SIG-M5 (cell line): ENCODE results near the gene CCDC47.

ENCODE experiments used
- DNase-seq: peaks from one replicate; lab custom pipeline; 2025; lab: John Stamatoyannopoulos, UW

Gene CCDC47

DNA sequence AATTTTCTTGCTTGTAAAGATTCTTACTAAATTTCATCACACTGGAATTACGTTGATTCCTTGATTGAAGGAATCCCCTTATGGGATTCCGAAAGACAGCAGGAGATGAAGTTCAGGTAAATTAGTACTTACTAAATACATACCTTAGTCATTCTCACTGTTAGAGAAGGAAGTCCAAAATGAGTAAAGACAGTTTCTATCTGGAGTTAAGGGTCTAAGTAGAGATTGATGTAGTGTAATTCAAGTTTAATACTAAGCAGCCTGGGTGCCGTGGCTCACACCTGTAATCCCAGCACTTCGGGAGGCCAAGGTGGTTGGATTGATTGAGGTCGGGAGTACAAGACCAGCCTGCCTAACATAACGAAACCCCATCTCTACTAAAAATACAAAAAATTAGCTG, 10.1 kb upstream of the CCDC47 start:
- no peak for DNase-seq

DNA sequence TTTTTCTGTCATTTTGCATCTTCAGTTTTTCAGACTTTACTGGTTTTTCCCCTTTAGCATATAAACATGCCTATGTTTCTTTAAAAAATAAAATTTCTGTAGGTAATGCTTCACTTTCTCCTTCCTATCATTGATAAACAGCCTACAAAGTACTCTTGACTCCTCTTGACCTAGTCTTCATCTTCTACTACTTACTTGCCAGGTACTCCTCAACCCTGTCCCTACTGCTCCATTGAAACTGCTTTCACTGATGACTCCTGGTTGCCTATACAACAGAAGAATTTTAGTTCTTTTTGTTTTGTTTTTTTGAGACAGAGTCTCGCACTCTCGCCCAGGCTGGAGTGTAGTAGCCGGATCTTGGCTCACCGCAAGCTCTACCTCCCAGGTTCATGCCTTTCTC, 7.5 kb upstream of the CCDC47 start:
- DNase-seq = no peak

DNA sequence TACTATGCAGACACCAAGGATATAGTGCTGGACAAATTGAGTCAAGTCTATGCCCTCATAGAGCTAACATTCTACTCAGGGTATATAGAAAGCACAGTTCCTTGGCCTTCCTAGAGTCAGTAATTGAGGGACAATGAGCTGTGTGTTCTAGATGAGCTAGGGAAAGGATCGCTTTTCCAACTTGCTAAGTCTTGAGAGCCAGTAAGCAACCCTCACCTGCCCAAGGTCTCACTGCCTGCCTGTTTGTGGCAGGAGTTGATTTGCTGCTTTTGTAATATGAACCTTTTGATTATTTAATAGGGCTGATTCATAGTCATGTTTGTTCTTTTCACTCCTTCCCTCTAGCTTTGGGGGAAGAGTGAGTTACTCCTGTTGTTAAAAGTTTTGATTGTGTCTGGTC, 7.1 kb upstream of the CCDC47 start:
- DNase-seq = no peak

DNA sequence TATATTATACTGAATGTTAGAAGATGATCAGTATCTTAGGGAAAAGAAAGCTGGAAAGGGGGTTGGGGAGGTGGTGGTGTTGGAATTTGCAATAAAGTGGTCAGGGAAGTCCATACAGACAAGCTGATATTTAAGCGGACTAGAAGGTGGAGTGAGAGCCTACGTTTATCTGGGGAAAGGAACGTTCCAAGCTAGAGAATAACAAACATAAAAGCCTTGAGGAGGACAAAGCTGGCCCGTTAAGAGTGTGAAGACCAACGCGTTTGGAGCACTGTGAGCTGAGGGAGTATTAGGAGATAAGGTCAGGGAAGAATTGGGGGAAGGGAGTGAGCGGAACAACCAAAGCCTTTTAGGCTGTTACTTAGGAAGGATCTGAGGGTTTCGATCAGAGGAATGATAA, 2.0 kb upstream of the CCDC47 start:
- no peak for DNase-seq

DNA sequence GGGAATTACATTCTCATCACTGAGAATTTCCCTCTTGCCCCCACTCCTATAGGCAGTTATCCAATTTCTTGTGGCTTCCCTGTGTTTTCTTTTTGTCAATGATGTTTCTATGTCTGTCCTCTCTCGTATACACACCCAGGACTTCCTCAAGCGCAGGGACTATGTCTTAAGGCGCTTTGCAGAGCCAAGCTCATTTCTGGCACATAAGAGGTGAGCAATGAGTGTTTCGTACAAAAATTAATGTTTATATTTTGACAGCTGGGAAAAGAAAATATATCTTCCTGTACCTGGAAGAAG, 1.5 kb upstream of the CCDC47 start:
- DNase-seq = no peak

DNA sequence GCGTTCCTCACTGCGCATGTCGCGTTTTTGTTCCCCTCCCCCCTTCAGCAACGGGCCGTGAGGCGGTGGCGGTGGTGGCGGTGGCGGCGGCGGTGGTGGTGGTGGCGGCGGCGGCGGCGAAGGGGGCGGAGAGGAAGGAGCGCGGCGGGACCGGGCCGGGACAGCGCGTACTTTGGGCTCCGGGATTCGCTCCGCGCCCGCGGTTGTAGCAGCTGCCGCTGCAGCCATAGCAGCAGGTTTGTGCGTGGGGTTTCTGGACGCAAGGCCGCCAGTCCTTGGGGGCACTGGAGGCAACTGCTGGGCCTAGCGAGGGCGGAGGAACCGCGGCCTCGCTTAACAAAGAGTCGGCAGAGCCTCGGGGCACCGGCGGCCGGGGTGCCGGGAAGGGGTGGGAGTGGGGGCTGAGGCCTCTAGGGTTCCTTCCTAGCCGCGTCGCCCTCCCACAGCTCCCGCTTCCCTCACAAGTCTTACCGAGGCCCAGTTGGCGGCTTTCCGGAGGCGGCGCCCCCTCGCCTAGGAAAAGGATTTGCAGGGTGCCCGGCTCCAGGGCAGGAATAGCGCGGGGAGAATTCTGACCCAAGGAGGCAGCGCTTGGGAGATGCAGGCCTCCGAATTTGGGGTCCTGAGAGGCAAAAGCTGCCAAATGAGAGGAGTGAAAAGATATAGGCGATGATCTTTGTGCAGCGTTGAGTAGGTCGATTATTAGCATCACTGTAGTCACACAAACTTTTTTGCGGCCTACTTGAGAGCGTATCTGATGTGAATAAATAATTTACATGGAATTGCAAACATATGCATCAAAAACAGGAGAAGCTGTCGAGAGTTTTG, 958 bp upstream of the CCDC47 start, which contains the start of gene DDX42:
Gene DDX42, plus strand, starts transcription at position 30 of the 828 bp plus-strand sequence. CDS start 12,880 bp downstream, outside the sequence.
- no peak for DNase-seq

DNA sequence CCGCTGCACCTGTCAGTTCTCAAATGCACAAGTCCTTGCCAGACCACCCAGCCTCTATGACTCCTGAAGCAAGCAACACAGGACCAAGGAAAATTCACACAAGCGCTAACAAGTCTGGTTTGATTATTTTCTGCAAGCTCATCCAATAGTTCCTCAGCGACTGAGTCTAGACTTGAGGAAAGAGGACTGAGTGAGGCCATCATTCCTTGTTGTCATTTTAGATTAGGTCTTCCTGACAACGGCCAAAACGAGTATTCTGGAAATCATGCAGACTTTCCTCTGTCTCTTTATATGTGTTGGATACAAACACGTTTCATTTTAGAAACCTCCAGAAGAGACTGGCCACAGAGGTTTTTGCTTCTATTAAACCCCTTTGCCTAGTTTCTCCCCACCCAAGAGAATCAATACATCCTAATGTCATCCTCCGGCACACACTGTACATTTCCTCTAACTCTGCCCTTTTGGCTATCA, 561 bp downstream of the CCDC47 start:
- no peak for DNase-seq

DNA sequence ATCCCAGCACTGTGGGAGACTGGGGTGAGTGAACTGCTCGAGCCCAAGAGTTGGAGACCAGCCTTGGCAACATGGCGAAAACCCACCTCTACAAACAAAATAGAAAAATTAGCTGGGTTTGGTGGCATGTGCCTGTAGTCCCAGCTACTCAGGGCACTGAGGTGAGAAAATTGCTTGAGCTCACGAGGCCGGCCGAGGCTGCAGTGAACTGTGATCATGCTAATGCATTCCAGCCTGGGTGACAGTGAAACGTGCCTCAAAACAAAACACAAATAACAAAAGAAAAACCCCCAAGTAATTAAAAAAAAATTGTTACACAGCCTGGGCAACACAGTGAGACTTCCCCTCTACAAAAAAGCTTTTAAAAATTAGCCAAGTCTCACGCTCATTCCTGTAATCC, 5.0 kb downstream of the CCDC47 start:
- no peak for DNase-seq

DNA sequence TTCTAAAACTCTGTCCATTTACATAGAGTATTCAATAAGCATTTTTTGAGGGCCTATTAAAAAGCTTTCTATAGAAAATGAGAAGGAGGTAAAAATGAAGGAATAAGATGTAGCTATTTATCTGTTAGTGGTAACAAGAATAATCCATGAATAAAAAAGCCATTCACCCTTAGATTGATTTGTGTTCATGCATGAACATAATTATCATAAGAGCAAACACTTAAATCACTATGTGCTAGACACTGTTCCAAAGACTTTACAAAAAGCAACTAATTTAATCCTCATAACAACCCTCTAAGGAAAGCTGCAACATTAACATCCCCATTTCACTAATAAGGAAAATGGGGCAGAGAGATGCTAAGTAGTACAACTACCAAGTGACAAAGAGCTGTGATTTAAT, 6.6 kb downstream of the CCDC47 start:
- no peak for DNase-seq

DNA sequence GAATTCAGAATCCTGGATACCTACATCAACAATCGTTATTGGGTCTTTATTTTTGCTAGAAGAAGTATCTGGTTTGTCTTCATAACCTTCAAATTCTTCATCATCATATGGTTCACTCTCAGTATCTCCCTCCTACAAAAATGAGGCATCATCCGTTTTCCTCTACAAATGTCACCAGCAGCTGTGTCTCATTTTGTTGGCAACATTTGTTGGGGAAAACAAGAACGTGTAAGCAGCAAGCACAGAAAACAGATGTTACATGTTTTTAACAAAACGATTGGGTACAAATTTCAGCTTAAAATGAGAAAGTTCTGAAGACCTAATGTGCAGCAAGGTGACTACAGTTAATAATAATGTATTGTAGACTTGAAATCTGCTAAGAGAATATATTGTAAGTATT, 8.7 kb downstream of the CCDC47 start:
- DNase-seq = no peak

DNA sequence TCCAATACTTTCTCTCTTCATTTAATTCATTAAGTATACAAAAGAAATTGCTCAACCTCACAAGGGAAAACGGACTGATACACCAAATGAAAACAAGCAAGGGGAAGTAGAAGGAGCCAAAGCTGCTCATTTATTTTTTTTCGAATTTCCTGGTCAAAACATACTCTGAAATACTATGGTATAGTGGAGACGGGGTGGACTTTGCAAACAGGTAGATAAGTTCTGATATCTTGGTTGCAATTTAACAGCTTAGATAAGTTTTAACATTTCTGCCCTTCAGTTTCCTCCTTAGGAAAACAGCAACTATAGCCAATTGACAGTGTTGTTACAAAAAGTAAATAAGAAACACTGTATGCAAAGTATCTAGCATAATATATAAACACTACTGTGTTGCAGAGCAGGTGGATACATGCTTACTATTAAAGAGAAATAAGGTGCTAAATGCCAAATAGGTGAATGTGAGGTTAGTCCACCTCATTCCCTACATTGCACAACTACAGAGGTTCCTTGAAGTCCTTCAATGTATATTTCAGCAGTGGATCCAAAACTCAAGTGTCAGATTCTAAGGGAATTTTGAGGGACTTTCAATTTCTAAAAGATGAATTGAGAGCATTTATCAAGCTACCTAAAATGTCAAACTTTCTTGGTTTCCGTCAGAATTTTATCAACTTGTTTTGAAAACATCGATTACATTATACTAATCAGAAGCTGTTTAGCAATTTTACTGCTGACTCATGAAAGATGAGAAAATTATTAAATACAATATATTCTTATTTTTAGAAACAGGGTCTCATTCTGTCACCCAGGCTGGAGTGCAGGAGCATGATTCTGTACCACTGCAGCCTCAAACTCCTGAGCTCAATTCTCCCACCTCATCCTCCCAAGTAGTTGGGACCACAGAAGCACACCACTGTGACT, 11.0 kb downstream of the CCDC47 start:
- DNase-seq = no peak

DNA sequence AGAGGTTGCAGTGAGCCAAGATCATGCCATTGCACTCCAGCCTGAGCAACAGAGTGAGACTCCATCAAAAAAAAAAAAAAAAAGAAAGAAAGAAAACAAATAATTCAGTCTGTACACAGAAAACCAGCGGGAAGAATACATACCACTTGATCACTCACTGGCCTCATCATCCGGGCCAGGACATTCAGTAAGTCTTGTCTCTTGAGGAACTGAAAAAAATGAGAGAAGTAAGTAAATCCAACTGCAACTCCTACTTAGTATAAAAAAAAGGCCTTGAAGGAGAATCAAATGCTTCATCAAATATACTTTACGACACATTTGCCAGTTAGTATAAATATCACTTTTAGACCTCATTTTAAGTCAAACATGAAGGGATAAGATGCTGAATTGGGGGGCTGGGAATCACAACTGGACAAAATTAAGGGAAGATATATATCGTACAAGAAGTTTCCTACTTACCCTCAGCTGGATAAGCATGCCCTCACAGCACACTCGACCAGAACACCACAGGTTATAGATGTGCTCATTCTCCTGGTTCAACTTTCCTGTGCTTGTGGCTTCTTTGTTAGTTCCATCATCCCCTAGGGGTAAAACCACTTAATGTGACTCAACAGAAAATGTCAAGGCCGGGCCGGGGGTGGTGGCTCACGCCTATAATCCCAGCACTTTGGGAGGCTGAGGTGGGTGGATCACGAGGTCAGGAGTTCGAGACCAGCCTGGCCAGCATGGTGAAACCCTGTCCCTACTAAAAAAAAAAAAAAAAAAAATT, 12.4 kb downstream of the CCDC47 start:
- DNase-seq = no peak

DNA sequence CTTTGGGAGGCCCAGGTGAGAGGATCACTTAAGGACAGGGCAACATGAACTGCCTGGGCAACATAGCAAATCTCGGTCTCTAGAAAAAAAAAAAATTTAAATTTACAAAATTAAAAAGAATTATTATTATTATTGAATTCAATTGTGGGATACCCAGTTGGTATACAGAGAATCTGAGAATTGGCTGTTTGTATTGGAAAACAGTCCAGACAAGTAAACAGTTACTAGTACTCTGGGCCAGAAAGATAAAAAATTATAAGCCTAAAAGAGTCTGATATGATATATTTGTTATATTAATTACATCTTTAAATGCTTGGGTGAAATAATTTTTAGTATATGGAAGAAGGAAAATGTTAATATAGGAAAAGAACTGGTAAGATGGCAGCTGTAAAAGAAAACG, 15.0 kb downstream of the CCDC47 start:
- DNase-seq = no peak

DNA sequence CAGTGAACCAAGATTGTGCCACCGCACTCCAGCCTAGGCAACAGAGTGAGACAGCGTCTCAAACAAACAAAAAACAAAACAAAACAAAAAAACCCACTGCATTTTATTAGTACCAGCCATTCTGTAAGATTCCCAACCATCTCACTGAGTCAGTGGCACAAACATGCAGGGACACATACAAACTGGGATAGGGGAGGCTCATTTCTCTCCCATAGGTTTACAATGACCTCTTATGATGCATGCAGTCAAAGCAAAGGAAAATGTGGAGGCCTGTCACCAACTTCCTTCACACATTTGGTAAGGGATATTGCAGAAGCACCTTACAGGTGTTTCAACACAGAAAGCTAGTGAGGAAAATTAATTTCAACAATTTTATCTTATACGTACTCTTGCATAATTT, 19.4 kb downstream of the CCDC47 start:
- DNase-seq = no peak

DNA sequence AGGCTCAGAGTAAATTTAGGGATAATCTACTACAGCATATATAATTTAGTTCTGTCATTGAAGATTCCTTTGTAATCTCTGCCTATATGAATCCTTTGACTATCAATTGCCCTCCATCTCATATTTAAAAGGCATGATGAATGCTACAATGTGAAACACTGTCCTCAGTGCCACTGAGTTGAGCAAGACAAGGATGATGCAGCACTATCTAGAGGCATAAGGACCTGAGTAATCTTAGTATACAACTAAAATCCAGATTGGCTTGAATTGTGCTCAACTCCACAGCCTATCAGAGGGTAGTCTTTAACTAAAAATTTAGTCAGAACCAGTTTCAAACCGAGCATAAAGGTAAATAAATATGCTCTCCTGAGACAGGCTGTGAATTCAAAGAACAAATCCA, 20.2 kb downstream of the CCDC47 start:
- DNase-seq = no peak

DNA sequence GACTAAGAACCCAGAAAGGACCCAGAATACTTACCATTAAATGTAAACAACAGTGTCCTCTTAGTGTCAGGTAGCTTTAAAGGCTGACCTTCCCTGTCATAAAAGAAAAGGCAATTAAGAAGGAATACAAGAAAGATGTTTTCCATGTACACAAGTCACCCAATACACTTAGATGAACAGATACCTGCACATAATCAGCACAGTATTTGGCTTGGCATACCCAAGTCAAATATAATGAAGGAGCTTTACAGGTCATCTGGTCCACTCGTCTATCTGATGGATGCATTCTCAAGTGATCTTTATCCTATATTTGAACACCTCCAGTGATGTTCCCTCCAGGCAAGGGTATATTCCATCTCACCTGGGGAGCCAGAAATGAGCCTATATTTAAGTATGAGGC, 20.7 kb downstream of the CCDC47 start:
- no peak for DNase-seq

DNA sequence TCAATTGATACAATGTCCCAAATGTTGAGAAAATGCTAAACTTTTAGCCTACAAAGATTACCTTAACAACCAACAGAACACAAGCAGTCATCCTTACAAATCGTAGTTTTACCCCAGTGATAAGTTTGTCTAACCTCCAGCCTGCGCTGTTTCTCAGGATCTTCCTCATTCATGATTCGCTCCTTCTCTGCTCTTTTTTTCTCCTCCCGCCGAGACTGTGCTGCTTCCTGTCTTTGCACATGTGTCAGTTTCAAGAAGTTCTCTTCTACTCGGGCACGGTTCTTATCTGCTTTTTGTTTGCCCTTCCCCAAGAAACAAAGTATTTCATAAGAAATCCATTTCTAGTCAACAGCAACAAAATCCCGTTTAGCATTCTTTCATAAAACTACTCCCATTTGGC, 21.6 kb downstream of the CCDC47 start:
- no peak for DNase-seq

DNA sequence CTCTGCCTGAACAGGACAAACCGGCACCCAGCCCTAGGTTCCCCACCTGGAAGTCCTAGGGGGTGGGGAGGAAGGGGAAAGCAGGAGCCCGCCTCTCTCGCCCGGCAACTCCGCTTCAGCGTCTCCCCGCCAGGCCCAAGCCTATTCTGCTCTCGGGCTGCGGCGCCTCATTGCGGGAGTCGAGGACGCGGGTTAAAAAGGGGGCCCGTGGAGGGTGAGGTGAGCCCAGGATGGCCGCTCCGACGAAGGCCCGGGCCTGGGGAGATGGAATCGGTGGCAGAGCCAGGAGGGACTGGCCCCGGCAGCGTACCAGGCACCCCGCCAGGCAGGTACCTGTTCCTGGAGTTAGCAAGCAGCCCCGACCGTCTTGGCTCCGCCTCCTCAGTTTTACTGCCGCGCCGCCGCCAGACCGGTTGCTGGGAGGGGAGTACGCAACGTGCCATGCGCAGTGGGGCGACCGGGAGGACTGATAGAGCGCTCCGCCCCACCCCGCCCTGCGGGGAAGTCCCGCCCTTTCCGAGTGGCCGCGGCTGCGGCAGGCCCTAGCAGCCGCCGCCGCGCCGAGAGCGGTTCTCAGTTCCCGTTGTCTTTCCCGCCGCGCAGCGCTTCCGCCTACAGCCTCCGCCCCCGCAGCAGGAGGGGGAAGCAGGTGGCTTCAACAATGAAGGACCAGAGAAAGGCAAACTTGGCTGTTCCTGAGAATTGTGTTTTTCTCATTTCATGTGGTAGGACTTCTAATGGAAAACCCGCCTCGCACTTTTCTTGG, 31.8 kb downstream of the CCDC47 start, which contains the start of gene STRADA:
Gene STRADA, minus strand, starts transcription at position 392 of the 766 bp plus-strand sequence. CDS start 13,430 bp downstream, outside the sequence.
- DNase-seq = peak; percentile 94

DNA sequence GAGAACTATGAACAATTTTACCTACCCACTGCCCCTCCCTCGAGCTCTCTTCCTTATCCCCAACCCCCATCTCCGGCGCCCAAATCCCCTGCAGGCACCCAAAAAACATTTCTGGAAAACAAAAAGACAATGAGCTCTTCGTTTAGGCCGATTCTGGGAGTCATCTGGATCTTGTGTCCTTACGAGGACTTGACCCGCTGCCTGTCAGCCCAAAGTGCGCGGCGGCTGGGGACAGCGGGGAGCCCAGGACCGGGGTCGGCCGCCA, 32.3 kb downstream of the CCDC47 start:
- DNase-seq = no peak

DNA sequence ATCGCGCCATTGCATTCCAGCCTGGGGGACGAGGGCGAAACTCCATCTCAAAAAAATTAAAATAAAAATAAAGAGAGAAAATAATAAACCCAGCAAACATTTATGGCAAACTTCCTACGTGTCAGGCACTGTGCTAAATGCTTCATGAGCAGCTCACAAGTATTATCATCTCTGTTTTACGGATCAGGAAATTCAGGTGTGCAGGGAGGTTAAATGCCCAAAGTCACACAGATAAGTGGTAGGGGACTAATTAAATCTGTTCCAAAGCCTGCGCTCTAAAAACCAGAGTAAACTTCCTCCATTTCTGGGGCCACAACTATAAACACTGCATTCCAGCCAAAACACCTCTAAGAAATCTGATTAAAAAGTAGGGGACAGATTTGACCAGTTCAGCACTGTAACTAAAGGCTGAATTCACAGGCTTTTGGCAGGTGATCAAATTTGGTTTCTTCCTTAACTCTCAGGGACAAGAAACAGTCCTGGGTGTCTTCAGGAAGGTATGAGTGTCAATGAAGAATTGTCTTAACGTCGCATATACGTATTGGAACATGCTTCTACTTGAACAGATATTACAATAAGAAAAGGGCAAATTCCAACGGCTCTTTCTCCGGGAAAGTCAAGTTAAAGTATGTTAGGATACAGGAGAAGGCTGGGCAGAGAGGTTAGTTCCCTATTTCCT, 32.8 kb downstream of the CCDC47 start:
- DNase-seq = no peak

DNA sequence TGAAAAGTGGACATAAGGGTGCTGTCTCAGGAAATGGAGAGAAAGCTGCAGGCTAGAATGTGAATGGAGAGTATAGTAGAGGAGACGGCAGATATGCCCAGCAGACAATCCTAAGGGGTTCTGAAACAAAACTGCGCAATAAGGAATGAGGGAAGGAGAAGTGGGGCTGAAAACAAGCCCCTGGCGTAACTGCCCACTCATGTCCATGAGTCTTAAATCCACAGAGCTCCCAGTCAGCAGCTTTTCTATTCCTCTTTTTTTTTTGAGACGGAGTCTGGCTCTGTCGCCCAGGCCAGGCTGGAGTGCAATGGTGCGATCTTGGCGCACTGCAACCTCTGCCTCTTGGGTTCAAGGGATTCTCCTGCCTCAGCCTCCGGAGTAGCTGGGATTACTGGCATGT, 37.7 kb downstream of the CCDC47 start:
- no peak for DNase-seq
